K562 (cell line): Measurements from ENCODE around the gene GPNMB. TPM values are rescaled to one million over a fixed set of nuclear protein-coding genes. Genes with fewer than 3 reads are reported as not detected.

Experiments
- ASH1L ChIP-seq: fragments of 450-650 bp; IDR thresholded peaks from 2 replicates; pipeline ENCODE4 v1.6.1; 2018; ENCODE audit warnings: borderline replicate concordance, mild to moderate bottlenecking, low read depth; ENCODE audit not compliant: partially characterized antibody
- CBX5 ChIP-seq: IDR thresholded peaks from 2 replicates; pipeline ENCODE4 v1.6.1; 2014; ENCODE audit warnings: low read depth, borderline replicate concordance
- CHD2 ChIP-seq: IDR thresholded peaks from 2 replicates; pipeline ENCODE4 v1.6.1; 2011; ENCODE audit warnings: low read depth, low read length
- CREB3 ChIP-seq: fragments of 450-650 bp; conservative IDR thresholded peaks from 2 replicates; pipeline ENCODE4 v1.6.1; 2016; ENCODE audit warnings: missing genetic modification characterization, low read depth, mild to moderate bottlenecking, missing compliant biosample characterization, moderate library complexity
- E2F1 ChIP-seq: sonication (generic); formaldehyde crosslinking; IDR thresholded peaks from 2 replicates; pipeline ENCODE4 v1.8.1; 2023; ENCODE audit warnings: mild to moderate bottlenecking, missing genetic modification reagents, moderate library complexity
- EP300 ChIP-seq: IDR thresholded peaks from 2 replicates; pipeline ENCODE4 v1.6.1; 2012; ENCODE audit warnings: low read length, improper control_type of control experiment
- HDAC3 ChIP-seq: fragments of 450-650 bp; IDR thresholded peaks from 2 replicates; pipeline ENCODE4 v1.6.1; 2018; ENCODE audit warnings: borderline replicate concordance, mild to moderate bottlenecking, moderate library complexity; ENCODE audit not compliant: partially characterized antibody
- ILF3 ChIP-seq: fragments of 450-650 bp; IDR thresholded peaks from 2 replicates; pipeline ENCODE4 v1.6.1; 2018; ENCODE audit warnings: antibody characterized with exemption, mild to moderate bottlenecking, moderate library complexity, borderline replicate concordance
- MITF ChIP-seq: IDR thresholded peaks from 2 replicates; pipeline ENCODE4 v1.6.1; 2014; ENCODE audit warnings: antibody characterized with exemption
- MYNN ChIP-seq, 2 experiments: sonication (generic); formaldehyde crosslinking in 1 of 2; IDR thresholded peaks; 2 replicates each; pipeline versions ENCODE4 v1.5.0 to v1.6.1; 2016 to 2020; ENCODE audit warnings: antibody characterized with exemption in 1 of 2, missing genetic modification reagents in 1 of 2
- ZNF407 ChIP-seq: fragments of 450-650 bp; IDR thresholded peaks from 2 replicates; pipeline ENCODE4 v1.6.1; 2016; ENCODE audit warnings: low read depth
- polyA plus RNA-seq, 8 experiments: library from polyadenylated mRNA; depleted of rRNA in 4 of 8; stranded (reverse) in 5 of 8; unstranded in 3 of 8; fragments of >200 nt; fragmentation: Nextera tagmentation in 2 of 8; fragmentation: Illumina TruSeq in 1 of 8; extraction: Ambion mirVana in 2 of 8; extraction: Trizol in 1 of 8; gene quantifications; 2 replicates each; pipeline versions ENCODE4 v1.2.1 to v1.2.3, GENCODE V29; 2011 to 2014; ENCODE audit warnings: inconsistent platforms in 1 of 8, missing spikeins in 1 of 8
- total RNA-seq, 7 experiments: library from RNA; depleted of rRNA in 6 of 7; stranded (reverse); fragments of >200 nt in 6 of 7; fragmentation: Illumina TruSeq in 2 of 7; extraction: Trizol in 2 of 7; gene quantifications; 2 replicates each; pipeline versions ENCODE4 v1.2.1 to v1.2.3, GENCODE V29; 2011 to 2021; ENCODE audit warnings: low replicate concordance in 1 of 7
- TF ChIP-seq, protein P1 (sequence below): fragments of 250-450 bp; sonication (Bioruptor Pico); IDR thresholded peaks from 2 replicates; pipeline ENCODE4 v1.8.0; 2021; ENCODE audit warnings: moderate library complexity, mild to moderate bottlenecking, inconsistent platforms

The GPNMB gene
- total and polyA plus RNA-seq, 9 of the 15 experiments (the other 6 are each of a cell fraction or from before 2014, with no cell fraction given) = 0.15 to 0.72 (median 0.33) TPM

- no peak for TF ChIP-seq ZNF407
- no peak for TF ChIP-seq MYNN (IDR thresholded peaks at IDR 0.05)
- TF ChIP-seq MYNN (CRISPR knock-in tag; IDR thresholded peaks at IDR 0.05) = no peak
- no peak for TF ChIP-seq MITF
- TF ChIP-seq ILF3 = no peak
- TF ChIP-seq, protein P1, sequence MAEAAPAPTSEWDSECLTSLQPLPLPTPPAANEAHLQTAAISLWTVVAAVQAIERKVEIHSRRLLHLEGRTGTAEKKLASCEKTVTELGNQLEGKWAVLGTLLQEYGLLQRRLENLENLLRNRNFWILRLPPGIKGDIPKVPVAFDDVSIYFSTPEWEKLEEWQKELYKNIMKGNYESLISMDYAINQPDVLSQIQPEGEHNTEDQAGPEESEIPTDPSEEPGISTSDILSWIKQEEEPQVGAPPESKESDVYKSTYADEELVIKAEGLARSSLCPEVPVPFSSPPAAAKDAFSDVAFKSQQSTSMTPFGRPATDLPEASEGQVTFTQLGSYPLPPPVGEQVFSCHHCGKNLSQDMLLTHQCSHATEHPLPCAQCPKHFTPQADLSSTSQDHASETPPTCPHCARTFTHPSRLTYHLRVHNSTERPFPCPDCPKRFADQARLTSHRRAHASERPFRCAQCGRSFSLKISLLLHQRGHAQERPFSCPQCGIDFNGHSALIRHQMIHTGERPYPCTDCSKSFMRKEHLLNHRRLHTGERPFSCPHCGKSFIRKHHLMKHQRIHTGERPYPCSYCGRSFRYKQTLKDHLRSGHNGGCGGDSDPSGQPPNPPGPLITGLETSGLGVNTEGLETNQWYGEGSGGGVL = no peak
- TF ChIP-seq E2F1 (CRISPR knock-in tag) = no peak; the same call in none of the 2 replicates
- no peak for TF ChIP-seq HDAC3
- no peak for TF ChIP-seq CHD2
- TF ChIP-seq CBX5 = no peak
- TF ChIP-seq EP300 = no peak
- TF ChIP-seq CREB3 (tag) = peak; percentile 78
- TF ChIP-seq ASH1L = no peak
These were observed 52.6 kb downstream of the GPNMB start, which contains the start of gene MALSU1 (continued) for GRCh38 chr7:23298885-23299769.
